ENCODE data around the gene SGTA. TPM values are rescaled to one million over a fixed set of nuclear protein-coding genes. Genes with fewer than 3 reads are reported as not detected.

SGTA gene
- total and polyA plus RNA-seq, 2 of the 13 experiments (the other 11 are each of a cell fraction or from before 2014, with no cell fraction given) = 43.9 to 47.4 TPM

DNA sequence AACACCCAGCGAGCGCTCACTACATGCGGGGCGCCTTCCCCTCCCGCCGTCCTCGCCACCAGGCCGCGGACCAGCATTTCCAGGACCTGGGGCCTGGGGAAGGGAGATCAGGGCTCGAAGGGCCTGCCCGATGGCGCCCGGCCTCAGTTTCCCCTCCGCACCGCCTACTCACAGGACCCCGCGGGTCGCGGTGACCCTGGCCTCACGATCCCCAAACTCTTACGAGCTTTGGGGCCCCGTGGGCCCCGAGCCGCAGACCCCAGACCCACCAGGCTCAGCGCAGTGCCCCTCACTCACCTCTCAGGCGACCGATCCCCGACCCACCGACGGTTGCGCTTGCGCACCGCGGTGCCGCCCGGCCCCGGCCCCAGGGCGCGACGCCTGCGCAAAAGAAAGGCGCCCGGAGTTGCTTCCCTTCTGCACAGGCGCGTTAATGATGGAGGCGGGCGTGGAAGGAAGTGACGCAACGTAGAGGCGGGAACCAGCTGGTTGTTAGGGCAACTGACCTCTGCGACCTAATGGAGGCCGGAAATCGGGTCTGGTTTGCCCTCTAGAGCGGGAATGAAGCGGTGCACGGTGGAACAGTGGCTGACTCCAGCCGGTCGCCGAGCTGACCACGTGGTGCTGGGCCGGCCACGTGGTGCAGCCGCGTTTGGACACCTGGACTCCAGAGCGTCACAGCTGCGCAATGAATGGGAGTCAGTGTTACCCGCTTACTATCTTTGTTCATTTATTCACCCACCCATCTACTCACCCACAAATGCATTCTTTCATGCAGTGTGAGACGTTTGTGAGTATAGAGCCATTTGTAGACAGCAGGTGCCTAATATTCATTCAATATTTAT is at the start of gene SGTA (continued):
- TF ChIP-seq, protein P1, sequence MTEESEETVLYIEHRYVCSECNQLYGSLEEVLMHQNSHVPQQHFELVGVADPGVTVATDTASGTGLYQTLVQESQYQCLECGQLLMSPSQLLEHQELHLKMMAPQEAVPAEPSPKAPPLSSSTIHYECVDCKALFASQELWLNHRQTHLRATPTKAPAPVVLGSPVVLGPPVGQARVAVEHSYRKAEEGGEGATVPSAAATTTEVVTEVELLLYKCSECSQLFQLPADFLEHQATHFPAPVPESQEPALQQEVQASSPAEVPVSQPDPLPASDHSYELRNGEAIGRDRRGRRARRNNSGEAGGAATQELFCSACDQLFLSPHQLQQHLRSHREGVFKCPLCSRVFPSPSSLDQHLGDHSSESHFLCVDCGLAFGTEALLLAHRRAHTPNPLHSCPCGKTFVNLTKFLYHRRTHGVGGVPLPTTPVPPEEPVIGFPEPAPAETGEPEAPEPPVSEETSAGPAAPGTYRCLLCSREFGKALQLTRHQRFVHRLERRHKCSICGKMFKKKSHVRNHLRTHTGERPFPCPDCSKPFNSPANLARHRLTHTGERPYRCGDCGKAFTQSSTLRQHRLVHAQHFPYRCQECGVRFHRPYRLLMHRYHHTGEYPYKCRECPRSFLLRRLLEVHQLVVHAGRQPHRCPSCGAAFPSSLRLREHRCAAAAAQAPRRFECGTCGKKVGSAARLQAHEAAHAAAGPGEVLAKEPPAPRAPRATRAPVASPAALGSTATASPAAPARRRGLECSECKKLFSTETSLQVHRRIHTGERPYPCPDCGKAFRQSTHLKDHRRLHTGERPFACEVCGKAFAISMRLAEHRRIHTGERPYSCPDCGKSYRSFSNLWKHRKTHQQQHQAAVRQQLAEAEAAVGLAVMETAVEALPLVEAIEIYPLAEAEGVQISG (CRISPR knock-in tag; IDR thresholded peaks at IDR 0.05) = peak; percentile 95
- TF ChIP-seq MAZ (IDR thresholded peaks at IDR 0.05; ENCODE audit: borderline replicate concordance, low read depth, low read length) (peak; percentile 4; the same call in 1 of the 2 replicates), MAZ (CRISPR knock-in tag; IDR thresholded peaks at IDR 0.05; ENCODE audit: low read depth) (peak; percentile 90), GATAD1 (CRISPR knock-in tag; IDR thresholded peaks at IDR 0.05) (peak; percentile 93), ZMAT3 (CRISPR knock-in tag; conservative IDR thresholded peaks at IDR 0.05) (peak; percentile 99), SRSF4 (IDR thresholded peaks at IDR 0.05; ENCODE audit: low read depth, low read length, poor library complexity, severe bottlenecking) (no peak), TGIF2 (CRISPR knock-in tag; IDR thresholded peaks at IDR 0.05) (peak; percentile 98), TARDBP (CRISPR knock-in tag; IDR thresholded peaks at IDR 0.05) (peak; percentile 67), ZC3H4 (CRISPR knock-in tag; IDR thresholded peaks at IDR 0.05; ENCODE audit: borderline replicate concordance) (no peak), ZNF652 (CRISPR knock-in tag; IDR thresholded peaks at IDR 0.05; ENCODE audit: borderline replicate concordance, low read depth) (peak; percentile 45; the same call in 1 of the 2 replicates), DNMT1 (CRISPR knock-in tag; IDR thresholded peaks at IDR 0.05) (0 out of 2 replicates have a peak, but pooled peaks have one; percentile 38), FOXK2 (IDR thresholded peaks at IDR 0.05) (peak; percentile 74), DNMT3B (CRISPR knock-in tag; conservative IDR thresholded peaks at IDR 0.05) (peak; percentile 99), TCF7L2 (IDR thresholded peaks at IDR 0.05; ENCODE audit: low read depth, low read length) (no peak), GTF3A (CRISPR knock-in tag; conservative IDR thresholded peaks at IDR 0.05) (no peak), RELA (CRISPR knock-in tag; IDR thresholded peaks at IDR 0.05) (no peak), TSC22D2 (CRISPR knock-in tag; IDR thresholded peaks at IDR 0.05; ENCODE audit: borderline replicate concordance) (peak; percentile 85; the same call in 1 of the 2 replicates), SNAI1 (CRISPR knock-in tag; IDR thresholded peaks at IDR 0.05; ENCODE audit: borderline replicate concordance) (peak; percentile 1; the same call in 1 of the 2 replicates), RFX1 (IDR thresholded peaks at IDR 0.05) (peak; percentile 99), NR2F6 (IDR thresholded peaks at IDR 0.05) (peak; percentile 91), NR2F6 (CRISPR knock-in tag; IDR thresholded peaks at IDR 0.05) (peak; percentile 98)
- TF ChIP-seq, protein P2, sequence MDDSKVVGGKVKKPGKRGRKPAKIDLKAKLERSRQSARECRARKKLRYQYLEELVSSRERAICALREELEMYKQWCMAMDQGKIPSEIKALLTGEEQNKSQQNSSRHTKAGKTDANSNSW (CRISPR knock-in tag; IDR thresholded peaks at IDR 0.05; ENCODE audit: borderline replicate concordance) = peak; percentile 92; the same call in 1 of the 2 replicates

Data from HepG2 (cell line).